ENCODE results near the gene DMD.

DMD gene

DNA sequence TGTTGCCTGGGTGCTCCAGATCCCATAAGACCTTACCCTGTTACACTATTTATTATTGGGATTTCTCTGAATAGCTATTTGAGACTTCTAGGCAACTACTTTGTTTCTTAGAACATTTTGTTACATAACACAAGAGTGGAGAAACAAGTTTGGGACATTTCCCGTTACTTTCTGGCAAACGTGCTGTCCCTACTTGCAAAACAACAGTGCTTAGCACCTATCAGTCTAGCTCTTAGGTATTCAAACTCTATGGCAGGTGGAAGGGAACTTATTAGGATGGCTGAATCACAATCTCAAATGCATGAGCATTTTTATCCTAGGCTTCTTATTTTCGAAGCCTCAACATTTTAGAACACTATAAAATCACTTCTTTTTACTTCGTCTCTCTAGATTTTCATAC is 613.6 kb downstream of the DMD start:
- no peaks in the 10 kb centered on the region for H3K79me2 ChIP-seq (ENCODE audit: insufficient read depth, low read length)
- TF ChIP-seq, protein P1, sequence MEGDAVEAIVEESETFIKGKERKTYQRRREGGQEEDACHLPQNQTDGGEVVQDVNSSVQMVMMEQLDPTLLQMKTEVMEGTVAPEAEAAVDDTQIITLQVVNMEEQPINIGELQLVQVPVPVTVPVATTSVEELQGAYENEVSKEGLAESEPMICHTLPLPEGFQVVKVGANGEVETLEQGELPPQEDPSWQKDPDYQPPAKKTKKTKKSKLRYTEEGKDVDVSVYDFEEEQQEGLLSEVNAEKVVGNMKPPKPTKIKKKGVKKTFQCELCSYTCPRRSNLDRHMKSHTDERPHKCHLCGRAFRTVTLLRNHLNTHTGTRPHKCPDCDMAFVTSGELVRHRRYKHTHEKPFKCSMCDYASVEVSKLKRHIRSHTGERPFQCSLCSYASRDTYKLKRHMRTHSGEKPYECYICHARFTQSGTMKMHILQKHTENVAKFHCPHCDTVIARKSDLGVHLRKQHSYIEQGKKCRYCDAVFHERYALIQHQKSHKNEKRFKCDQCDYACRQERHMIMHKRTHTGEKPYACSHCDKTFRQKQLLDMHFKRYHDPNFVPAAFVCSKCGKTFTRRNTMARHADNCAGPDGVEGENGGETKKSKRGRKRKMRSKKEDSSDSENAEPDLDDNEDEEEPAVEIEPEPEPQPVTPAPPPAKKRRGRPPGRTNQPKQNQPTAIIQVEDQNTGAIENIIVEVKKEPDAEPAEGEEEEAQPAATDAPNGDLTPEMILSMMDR (conservative IDR thresholded peaks at IDR 0.05; ENCODE audit: low read length), result no peak
- TF ChIP-seq EZH2phosphoT487 (IDR thresholded peaks at IDR 0.05; ENCODE audit: borderline replicate concordance), result no peak
- no peak overlapping the region for H3K9ac ChIP-seq (ENCODE audit: low read depth, low read length, poor library complexity, severe bottlenecking)
- H3K4me3 ChIP-seq (ENCODE audit: low read length, poor library complexity, severe bottlenecking), result no peak overlapping the region
- no peak overlapping the region for H3K4me2 ChIP-seq (ENCODE audit: low read depth, low read length, poor library complexity, severe bottlenecking)
- H4K20me1 ChIP-seq (ENCODE audit: insufficient read depth, low read length, poor library complexity, severe bottlenecking), result no peaks in the 10 kb centered on the region
- H3K9me3 ChIP-seq (ENCODE audit: insufficient read depth, low read depth, low read length), result no peaks in the 10 kb centered on the region
- H3K4me1 ChIP-seq (ENCODE audit: insufficient read depth, low read length, poor library complexity, severe bottlenecking), result no peaks in the 10 kb centered on the region
- no peak overlapping the region for H2AFZ ChIP-seq (ENCODE audit: low read length)
- no peaks in the 10 kb centered on the region for H3F3A ChIP-seq (ENCODE audit: low read depth)
- H3K9me2 ChIP-seq (replicated peaks; ENCODE audit: low read depth, low read length), result no peaks in the 10 kb centered on the region
- no peaks in the 10 kb centered on the region for H3K36me3 ChIP-seq (ENCODE audit: insufficient read depth, low read length)
- H3K27me3 ChIP-seq (ENCODE audit: insufficient read depth, low read length, poor library complexity, severe bottlenecking), result no peaks in the 10 kb centered on the region

DNA sequence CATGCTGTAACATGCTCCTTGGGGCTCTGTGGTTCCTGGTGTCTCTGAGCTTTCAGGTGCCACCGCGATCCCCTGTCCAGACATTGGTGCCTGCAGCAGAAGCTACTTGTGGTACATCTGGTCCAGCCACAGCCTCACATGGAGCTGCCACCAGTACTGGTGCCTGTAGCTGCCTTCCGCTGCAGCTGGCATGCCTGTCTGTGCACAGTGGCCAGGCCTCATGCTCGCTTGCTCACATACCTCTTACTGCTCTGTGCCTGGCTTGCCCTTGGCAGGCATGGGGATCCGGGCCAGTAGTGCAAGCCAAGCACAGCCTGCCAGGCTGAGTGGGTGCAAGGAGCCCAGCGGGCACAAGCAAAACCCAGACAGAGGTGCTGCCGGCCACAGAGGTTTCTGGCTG is 618.6 kb downstream of the DMD start:
- no peak overlapping the region for H3K4me2 ChIP-seq (ENCODE audit: low read depth, low read length, poor library complexity, severe bottlenecking)
- H3K9ac ChIP-seq (ENCODE audit: low read depth, low read length, poor library complexity, severe bottlenecking), result no peak overlapping the region
- no peaks in the 10 kb centered on the region for H3K36me3 ChIP-seq (ENCODE audit: insufficient read depth, low read length)
- H2AFZ ChIP-seq (ENCODE audit: low read length), result no peak overlapping the region
- TF ChIP-seq, protein P1 (conservative IDR thresholded peaks at IDR 0.05; ENCODE audit: low read length), result no peak
- no peak for TF ChIP-seq EZH2phosphoT487 (IDR thresholded peaks at IDR 0.05; ENCODE audit: borderline replicate concordance)
- H3K79me2 ChIP-seq (ENCODE audit: insufficient read depth, low read length), result no peaks in the 10 kb centered on the region
- no peaks in the 10 kb centered on the region for H3K27me3 ChIP-seq (ENCODE audit: insufficient read depth, low read length, poor library complexity, severe bottlenecking)
- no peaks in the 10 kb centered on the region for H3K4me1 ChIP-seq (ENCODE audit: insufficient read depth, low read length, poor library complexity, severe bottlenecking)
- no peaks in the 10 kb centered on the region for H3K9me3 ChIP-seq (ENCODE audit: insufficient read depth, low read depth, low read length)
- no peaks in the 10 kb centered on the region for H3F3A ChIP-seq (ENCODE audit: low read depth)
- H4K20me1 ChIP-seq (ENCODE audit: insufficient read depth, low read length, poor library complexity, severe bottlenecking), result no peaks in the 10 kb centered on the region
- no peaks in the 10 kb centered on the region for H3K9me2 ChIP-seq (replicated peaks; ENCODE audit: low read depth, low read length)
- no peak overlapping the region for H3K4me3 ChIP-seq (ENCODE audit: low read length, poor library complexity, severe bottlenecking)

DNA sequence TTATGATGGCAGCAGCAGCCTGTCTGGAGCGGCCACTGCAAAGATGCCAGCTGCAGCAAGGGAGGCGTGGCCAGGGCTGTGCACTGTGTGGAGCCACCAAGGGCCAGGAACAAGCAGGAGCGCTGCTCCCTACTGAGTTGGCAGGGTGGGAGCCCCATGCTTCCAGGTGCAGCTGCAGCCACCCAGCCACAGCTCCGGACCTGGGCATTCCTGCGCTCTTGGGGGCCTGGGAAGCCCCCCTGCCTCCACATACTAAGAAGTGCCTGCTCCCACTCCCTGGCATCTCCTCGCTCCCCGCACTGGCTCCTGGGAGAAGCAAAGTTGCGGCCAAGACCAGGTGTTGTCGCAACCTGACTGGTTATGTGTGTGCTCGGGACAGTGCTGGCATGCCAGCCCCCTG is 619.8 kb downstream of the DMD start:
- H3K9ac ChIP-seq (ENCODE audit: low read depth, low read length, poor library complexity, severe bottlenecking), result no peak overlapping the region
- no peak overlapping the region for H2AFZ ChIP-seq (ENCODE audit: low read length)
- no peak overlapping the region for H3K4me3 ChIP-seq (ENCODE audit: low read length, poor library complexity, severe bottlenecking)
- H3K4me2 ChIP-seq (ENCODE audit: low read depth, low read length, poor library complexity, severe bottlenecking), result no peak overlapping the region
- no peaks in the 10 kb centered on the region for H3K36me3 ChIP-seq (ENCODE audit: insufficient read depth, low read length)
- H3K27me3 ChIP-seq (ENCODE audit: insufficient read depth, low read length, poor library complexity, severe bottlenecking), result no peaks in the 10 kb centered on the region
- H3K4me1 ChIP-seq (ENCODE audit: insufficient read depth, low read length, poor library complexity, severe bottlenecking), result no peaks in the 10 kb centered on the region
- H4K20me1 ChIP-seq (ENCODE audit: insufficient read depth, low read length, poor library complexity, severe bottlenecking), result no peaks in the 10 kb centered on the region
- no peaks in the 10 kb centered on the region for H3F3A ChIP-seq (ENCODE audit: low read depth)
- no peaks in the 10 kb centered on the region for H3K79me2 ChIP-seq (ENCODE audit: insufficient read depth, low read length)
- no peaks in the 10 kb centered on the region for H3K9me2 ChIP-seq (replicated peaks; ENCODE audit: low read depth, low read length)
- H3K9me3 ChIP-seq (ENCODE audit: insufficient read depth, low read depth, low read length), result no peaks in the 10 kb centered on the region
- TF ChIP-seq, protein P1 (conservative IDR thresholded peaks at IDR 0.05; ENCODE audit: low read length), result no peak
- no peak for TF ChIP-seq EZH2phosphoT487 (IDR thresholded peaks at IDR 0.05; ENCODE audit: borderline replicate concordance)
